Stimulated activated CD8-positive, alpha-beta memory T cell treated with anti-CD3 and anti-CD28 coated beads, Interleukin-7, amount 100 ng/mL, for 48 hours (primary cell): ENCODE measurements around the gene RELN.
"Not testable (repeated sequence)": the region's sequence is repeated elsewhere in the genome, so short reads cannot be mapped to it uniquely, and the experiment has no call there.

Experiments used
- DNase-seq, 2 donors: peaks; one replicate each; pipeline ENCODE4 v3.0.0-alpha.2; 2020; ENCODE audit warnings: low read depth in 1 of 2; ENCODE audit errors: extremely low read depth in 1 of 2

Gene RELN

DNA sequence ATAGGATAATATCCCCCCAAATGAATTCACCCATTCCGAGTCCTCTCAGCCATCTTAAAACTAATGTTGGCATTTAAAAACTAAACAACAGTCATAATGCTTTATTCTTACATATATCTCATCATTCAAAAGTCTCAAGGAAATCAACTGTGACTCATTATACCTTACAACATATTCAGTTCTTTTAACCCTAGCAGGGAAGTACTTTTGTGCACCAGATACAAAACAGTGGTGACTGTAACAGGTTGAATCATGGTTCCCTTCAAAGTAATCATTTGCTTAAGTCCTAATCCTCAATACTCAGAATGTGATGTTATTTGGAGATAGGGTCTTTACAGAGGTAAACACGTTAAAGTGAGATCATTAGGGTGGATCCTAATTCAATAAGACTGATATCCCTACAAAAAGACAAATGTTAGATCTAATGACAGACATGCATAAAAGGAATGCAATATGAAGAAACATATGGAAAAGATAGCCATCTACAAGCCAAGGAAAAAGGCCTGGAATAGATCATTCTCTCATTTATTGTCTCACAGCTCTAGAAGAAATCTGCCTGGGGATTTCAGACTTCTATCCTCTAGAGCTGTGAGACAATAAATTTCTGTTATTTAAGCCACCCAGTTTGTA, 42.3 kb downstream of the RELN start:
- no peak for DNase-seq

DNA sequence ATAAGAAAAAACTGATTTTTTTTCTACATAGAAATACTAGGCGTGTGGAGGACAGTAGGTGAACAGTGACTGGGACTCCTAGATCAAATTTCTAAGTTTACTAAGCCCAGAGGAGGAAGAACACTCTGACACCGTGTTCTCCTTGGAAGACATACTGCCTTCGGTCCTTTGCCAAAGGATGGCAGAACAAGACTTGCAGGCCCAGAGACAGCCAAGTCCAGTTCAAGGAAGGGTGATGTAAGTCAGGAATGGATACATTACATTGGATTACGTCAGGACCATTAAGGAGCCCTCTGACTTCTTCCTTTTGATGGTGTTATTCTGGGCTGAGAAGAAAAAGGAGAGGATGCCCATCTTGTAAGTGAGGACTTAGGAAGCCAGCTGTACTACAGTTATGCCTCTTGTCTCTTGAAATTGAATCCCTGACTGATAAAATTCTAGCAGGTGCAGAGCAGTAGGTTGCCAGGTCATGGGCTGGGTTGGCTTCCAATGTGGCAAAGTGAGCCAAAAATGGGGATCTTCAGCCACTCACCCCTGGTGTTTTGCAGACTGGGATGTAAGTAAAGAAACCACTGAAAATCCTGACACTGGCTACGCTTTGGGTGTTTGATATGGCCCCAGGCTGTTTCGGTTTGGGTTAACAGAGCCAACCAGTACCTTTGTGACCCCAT, 45.1 kb downstream of the RELN start:
- no peak for DNase-seq

DNA sequence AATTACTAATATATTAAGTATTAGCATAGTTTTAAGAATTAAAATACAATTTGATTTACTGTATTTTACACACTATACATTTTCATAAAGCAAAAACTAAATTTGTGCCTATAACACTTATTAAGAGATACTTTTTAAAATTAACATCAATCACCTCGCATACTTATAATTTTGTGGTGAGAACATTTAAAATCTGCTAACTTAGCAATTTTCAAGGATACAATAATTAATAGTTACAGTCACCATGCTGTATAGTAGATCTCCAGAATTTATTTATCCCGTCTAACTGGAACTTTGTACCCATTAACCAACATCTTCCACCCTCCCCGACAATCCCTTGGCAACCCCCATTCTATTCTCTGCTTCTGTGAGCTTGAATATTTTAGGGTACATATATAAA, 47.5 kb downstream of the RELN start:
- no peak for DNase-seq

DNA sequence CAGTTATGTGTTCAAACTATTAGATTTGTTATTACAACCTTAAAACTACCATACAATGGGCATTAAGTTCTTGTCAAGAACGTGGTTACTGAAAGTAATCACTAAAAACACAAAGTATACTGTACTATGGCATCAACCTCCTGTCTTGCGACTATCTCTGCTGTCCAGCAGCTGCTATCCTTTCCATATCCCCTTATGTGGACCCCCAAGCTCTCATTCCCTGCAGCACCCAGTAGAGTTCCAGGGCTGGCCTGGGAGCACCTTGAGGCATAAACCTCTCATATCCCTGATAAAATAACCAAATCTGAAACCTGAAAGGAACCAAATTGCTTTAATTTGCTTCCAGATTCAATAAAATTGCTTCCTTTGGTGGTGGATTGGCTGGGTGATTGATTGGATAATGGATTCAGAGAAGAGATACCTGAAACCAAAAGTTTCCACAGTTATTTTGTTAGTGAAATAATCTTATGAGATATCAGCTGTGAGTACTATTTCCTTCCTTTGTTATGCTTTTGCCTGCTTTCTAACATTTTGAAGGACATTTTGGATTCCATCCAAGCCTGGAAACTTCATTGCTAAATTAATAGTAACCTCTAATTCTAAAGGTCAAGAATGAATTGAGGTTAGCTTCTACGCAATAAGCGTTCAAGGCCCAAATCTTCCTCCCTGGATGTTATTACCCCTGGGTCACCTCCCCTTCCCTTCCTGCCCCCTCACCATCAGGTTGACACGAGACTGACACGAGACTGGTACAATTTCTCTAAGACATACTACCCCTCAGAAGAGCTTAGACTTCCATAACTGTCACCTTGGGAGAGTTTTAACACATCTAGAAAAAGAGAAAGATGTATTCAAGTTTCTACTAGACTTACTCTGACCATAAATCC, 48.8 kb downstream of the RELN start:
- DNase-seq: no peak

DNA sequence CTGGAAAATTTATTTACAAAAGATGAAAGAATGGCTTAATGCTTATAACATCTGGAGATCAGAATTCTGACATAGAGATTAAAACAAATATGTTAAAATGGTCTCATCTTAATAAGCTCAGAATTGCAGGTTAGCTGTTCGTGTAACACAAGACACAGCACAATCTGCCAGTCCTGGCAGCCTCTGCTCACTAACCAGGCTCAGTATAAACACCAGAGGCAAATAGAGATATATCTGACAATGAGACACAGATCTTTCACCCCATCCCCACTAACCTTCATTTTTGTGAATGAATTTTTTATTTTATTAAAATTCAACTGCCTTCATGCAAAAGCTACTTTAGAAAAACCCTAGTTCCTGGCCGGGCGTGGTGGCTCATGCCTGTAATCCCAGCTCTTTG, 51.8 kb downstream of the RELN start:
- DNase-seq: no peak

DNA sequence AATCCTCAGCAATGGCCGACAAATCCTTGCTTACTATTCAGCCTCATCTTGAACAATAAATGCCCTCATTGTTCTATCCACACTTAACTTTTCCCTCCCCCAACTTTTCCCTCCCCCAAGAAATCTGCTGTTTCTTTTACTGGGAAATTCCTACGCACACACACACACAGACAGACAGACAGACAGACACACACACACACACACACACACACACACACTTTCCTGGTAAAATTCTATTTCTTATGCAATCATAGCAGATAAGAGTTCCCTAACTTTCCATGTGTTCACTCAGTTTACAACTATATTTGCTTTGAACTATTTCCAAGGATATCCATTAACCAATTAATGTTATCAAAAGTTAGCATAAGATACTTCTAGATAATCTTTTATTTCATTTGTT, 52.9 kb downstream of the RELN start:
- no peak for DNase-seq

DNA sequence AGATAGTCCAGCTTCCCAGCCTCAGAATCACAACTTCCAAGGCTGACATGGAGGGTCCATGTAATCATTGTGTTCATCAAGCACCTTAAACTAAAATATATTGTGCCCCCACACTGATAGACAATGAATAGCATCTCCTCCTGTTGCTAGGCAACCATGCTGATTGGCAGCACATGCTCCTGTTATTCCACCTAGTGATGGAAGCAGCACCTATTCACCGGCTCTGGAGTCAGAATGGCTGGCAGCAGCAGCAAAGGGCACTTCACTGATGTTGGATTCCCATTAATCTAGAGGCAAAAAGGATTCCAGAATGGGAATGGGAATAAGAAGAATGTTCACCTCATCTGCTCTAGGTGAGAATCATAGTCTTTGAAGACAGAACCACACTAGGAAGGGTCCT, 55.0 kb downstream of the RELN start:
- no peak for DNase-seq

DNA sequence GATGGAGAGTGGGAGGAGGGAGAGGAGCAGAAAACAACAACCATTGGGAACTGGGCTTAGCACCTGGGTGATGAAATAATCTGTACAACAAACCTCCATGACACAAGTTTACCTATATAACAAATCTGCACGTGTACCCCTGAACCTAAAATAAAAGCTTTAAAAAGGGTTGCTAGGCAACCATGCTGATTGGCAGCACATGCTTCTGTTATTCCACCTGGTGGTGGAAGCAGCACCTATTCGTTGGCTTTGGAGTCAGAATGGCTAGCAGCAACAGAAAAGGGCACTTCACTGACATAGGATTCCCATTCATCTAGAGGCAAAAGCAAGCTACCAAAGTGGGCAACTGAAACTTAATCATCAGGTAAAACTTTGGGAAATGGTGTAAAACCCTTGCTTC, 57.1 kb downstream of the RELN start:
- DNase-seq: no peak

DNA sequence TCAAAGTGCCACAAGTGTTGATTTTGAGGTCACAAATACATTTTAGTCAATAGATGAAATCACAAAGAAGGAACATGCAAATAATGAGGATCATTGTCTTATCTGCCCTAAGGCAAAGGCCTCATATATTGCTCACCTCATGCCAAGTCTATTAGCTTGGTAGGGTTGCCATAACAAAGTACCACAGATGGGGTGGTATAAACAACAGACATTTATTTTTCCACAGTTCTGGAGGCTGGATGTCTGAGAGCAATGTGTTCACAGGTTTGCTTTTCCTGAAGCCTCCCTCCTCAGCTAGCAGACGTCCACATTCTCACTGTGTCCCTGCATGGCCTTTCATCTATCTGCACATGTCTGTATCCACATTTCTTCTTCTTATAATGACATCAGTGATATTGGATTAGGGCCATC, 59.6 kb downstream of the RELN start:
- DNase-seq: no peak

DNA sequence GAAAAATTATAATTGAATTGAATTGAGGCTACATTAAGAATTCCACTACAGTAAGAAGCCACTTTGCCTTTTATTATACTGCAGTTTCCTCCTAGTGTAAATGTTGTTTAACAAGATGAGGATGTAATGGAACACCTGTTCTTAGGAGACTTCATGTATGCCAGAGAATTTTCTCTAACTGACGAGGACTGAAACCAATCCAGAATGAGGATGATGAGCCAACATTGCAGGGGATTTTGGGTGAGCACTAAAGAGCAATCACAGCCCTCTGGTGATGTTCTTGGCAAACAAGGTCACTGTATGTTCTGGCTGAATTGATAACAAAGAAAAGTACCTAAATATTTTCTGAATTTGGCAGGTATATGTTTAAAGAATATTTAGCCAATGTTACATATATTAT, 60.9 kb downstream of the RELN start:
- DNase-seq: no peak

DNA sequence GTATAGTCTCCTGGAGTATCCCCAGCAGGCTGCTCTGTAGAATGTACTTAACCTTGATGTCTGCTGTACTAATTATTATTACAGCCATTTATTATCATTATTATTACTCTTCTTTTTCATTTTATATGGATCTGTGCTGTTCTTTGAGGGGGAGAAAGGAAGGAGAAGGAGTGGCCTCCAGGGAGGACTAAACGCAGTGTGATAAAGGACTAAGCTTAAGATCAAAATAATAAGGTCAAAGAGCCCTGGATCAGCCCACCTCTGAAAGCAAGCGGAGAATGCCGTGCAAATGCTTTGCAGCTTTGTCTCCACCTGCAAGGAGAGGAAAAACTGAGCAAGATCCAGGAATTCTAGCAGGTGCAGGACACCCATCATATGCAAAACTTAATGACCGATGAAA, 65.3 kb downstream of the RELN start:
- no peak for DNase-seq

DNA sequence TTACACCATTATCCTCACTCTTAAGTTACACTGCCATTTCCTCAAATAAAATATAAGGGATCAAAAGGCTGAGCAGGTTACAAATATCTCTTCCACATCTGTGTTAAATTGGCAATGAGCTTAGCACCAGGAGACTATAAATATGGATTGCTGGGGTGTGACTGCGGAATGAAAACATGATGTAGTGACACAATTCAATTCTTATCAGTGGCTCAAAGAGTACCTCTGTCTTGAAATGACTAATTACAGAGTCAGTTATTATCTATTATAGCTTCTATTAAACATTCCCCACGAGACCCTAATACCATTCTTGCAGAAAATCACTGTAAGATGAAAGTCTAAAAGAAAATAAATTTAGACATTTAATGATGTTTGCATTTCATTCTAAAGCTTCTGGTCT, 67.1 kb downstream of the RELN start:
- DNase-seq: no peak

DNA sequence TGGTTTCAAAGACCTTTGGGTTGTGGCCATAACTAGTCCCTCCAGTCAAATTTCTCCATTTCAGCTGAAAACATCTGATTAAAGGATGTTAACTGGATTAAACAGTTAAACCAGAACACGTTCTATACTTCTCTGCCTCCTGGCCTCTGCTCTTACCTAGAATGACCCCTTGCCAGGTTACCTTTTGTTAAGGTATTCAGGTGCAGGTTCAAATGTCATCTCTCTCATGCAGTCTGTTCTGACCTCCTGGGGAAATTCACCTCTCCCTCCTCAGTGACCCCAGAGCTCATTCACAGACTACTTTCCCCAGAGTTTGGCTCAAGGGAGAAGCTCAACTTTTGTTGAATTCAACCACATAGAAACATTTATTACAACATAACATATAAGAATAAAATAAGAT, 67.8 kb downstream of the RELN start:
- no peak for DNase-seq

DNA sequence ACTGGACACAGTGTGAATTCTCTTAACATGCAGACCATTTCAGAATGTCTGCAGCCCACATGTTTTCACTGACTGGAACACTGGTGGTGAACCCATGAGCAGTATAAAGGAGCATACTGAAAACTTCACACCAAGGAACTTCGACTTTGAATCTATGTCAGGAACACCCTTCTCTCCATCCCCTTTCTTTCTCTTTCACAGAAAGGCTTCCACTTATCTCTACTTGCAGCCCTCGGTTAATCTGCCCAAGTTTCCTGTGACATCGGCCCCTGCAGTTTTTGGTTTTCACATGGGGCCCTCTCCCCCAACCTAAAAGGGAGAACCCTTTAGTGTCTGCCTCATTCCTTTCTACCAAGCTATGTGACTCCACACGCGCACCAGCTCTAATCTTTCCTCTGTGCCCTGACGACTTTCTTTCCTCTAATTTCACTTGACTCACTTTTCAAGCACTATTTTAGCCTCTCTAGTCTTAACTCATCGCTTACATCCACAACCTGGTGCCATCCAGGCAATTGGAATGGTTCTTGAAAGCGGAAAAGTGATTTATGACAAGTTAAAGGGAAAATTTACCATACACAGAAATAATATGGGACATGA, 70.1 kb downstream of the RELN start:
- DNase-seq: no peak

DNA sequence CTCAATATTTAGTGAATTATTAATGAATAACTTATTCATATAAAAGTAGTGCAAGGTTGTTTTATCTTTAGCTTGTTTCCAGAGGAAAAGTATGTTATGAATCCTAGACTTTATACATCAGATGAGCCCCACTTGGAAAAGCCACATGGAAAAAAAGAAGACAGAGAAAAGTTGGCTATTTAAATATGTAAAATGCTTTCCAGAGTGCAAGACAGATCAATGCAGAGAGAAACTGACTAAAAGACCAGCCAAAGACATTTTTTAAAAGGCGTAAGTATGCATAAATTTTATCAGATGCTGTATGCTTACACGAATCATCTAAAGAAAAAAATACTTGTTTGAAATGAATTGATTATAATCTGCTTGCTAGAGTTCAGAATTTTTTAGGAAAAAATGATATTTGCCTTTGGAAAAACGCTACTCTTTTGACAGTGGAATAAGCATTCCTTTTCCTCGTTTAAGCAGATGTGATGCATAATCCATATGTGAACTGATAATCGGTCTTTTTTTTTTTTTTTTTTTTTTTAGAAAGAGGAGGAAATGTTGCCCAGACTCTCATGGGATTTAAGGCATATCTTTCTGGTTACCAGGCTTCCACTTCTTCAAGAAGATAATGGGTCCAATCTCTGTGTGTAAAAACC, 70.7 kb downstream of the RELN start:
- DNase-seq: no peak

DNA sequence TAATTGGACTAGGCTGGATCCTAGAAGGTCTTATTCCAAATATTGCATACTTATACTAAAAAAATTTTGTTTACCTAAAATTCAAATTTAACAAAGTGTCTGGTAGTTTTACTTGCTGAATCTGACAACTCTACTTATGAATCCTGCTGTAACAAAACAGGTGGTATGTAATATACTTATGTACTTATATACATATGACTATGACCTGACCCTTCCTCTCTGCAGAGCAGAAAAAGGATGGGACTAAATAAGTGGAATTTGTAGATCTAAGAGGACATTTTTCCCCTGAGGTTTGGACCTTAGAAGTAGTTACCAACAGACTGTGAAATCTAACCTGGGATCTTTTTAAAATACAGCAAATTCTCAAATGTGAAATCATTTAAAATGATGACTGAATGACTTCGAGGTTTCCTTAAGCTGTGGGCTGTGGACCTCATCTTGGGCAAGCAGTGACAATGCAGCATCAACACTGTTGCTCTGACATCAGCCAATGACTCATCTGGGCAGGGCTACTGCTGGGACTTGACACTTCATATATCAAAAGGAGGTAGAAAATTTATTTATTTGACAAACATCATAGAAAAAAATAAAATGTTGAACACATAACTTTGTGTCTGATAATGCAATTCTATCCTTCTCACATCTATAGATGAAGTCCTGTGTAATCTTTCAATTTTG, 73.6 kb downstream of the RELN start:
- no peak for DNase-seq

DNA sequence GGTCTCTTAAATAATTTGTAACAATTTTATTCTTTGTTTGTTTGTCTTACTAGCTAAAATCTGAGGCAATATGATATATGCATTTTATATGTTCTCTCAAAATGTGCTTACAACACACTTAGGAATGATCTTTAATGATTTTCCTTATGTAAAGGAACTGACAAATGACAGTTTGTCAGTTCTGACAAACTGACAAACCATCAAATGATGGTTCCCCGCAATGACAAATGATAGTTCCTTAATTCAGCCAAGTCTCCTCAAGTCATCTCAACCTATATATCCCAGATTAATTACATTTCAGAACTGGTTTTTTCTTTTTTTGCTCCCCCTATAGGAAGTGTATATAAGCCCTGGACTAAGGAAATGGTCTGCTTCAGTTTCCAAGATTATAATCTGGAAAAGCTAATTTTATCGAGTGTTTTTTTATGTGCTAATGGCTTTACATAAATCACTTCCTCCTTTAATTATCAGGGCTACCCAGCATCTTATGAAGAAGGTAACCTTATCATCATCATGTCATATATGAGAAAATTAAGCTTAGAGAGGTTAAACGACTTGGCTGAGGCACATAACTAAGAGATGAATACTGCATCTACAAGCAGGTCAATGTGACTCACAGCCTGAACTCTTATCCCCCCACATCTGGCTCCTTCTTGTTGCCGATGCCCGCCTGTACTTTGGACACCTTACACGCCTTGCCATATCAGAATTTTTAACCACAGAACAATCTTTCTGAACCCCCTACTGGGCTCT, 75.1 kb downstream of the RELN start:
- DNase-seq: no peak

DNA sequence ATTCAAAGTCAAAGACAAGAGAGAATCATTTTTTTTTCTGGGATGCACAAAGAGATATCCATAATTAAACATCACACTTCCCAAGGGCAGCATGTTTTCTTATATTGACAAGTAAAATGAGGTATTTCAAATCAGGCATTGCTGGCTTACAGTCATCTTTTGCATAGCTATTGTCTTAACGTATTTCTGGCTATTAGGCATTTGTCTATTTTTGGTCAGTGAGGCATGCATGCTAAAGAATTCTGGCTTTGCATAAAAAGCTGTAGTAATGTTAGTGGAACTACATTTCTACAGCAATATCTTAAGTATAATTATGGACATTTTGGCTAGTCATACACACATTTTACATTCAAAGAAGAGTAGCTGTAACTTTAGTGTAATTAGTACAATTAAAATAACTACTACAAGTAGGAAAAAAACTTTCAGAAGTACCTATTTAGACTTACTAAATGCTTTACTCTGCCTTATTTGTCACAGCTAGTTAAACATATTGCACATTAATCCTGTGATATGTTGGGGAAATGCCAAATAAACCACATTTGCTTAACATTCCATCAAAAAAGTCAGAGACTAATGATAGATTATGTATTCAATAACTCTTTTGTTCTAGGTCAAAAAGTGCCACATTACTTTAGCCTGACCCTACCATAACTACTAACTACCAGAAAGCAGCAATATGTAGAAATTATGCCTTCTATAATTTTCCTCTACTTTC, 76.4 kb downstream of the RELN start:
- no peak for DNase-seq

DNA sequence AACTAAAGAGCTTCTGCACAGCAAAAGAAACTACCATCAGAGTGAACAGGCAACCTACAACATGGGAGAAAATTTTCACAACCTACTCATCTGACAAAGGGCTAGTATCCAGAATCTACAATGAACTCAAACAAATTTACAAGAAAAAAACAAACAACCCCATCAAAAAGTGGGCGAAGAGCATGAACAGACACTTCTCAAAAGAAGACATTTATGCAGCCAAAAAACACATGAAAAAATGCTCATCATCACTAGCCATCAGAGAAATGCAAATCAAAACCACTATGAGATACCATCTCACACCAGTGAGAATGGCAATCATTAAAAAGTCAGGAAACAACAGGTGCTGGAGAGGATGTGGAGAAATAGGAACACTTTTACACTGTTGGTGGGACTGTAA, 78.4 kb downstream of the RELN start:
- DNase-seq: not testable (repeated sequence)
